ENCODE results near the gene PRXL2A. TPM values are rescaled to one million over a fixed set of nuclear protein-coding genes. Genes with fewer than 3 reads are reported as not detected.

Gene PRXL2A
- total RNA-seq, 2 experiments from 2014 or later = 3.9 to 4.6 TPM

- Mint-ChIP-seq H3K4me3 (no peak overlapping the region), H3K27ac (no peak overlapping the region), H3K27me3 (no peaks in the 10 kb centered on the region), H3K4me1 (ENCODE audit: low read depth) (no peaks in the 10 kb centered on the region), H3K36me3 (ENCODE audit: low read depth) (peaks cover 58% of the 10 kb centered on the region), H3K9me3 (no peaks in the 10 kb centered on the region)
- no peak for DNase-seq
- intact Hi-C loops (cut with DNase I, micrococcal nuclease) = no loop called here
- Histone ChIP-seq H3K4me1 (ENCODE audit: insufficient read depth, low read length) (no peaks in the 10 kb centered on the region), H3K9me3 (ENCODE audit: control insufficient read depth in 1 of 2, insufficient read depth in 1 of 2, low read length in 2 of 2) (no peaks in the 10 kb centered on the region), H3K4me3 (ENCODE audit: low read length) (no peak overlapping the region), H3K27me3 (ENCODE audit: control insufficient read depth in 1 of 2, insufficient read depth in 2 of 2, low read length in 2 of 2) (no peaks in the 10 kb centered on the region), H3K27ac (ENCODE audit: low read depth in 1 of 2, low read length in 2 of 2) (no peak overlapping the region), H3K36me3 (ENCODE audit: insufficient read depth, low read length) (peaks cover 4% of the 10 kb centered on the region)
- no peak for ATAC-seq (ENCODE audit: poor library complexity)
- CTCF ChIA-PET = no interaction called here
- TF ChIP-seq CTCF (IDR thresholded peaks at IDR 0.05) = no peak
- POLR2A ChIA-PET = no interaction called here
Observed at GRCh38 chr10:80427541-80427940, 19.2 kb downstream of the PRXL2A start.

GRCh38 chr10:80429521-80429973 lies 21.2 kb downstream of the PRXL2A start:
- Histone ChIP-seq H3K4me3 (ENCODE audit: low read length) (no peak overlapping the region), H3K4me1 (ENCODE audit: insufficient read depth, low read length) (no peaks in the 10 kb centered on the region), H3K27me3 (ENCODE audit: control insufficient read depth in 1 of 2, insufficient read depth in 2 of 2, low read length in 2 of 2) (no peaks in the 10 kb centered on the region), H3K36me3 (ENCODE audit: insufficient read depth, low read length) (no peaks in the 10 kb centered on the region), H3K27ac (ENCODE audit: low read depth in 1 of 2, low read length in 2 of 2) (no peak overlapping the region), H3K9me3 (ENCODE audit: control insufficient read depth in 1 of 2, insufficient read depth in 1 of 2, low read length in 2 of 2) (no peaks in the 10 kb centered on the region)
- TF ChIP-seq CTCF (IDR thresholded peaks at IDR 0.05) = no peak
- Mint-ChIP-seq H3K27me3 (no peaks in the 10 kb centered on the region), H3K9me3 (no peaks in the 10 kb centered on the region), H3K36me3 (ENCODE audit: low read depth) (peaks cover 53% of the 10 kb centered on the region), H3K4me3 (no peak overlapping the region), H3K4me1 (ENCODE audit: low read depth) (no peaks in the 10 kb centered on the region), H3K27ac (no peak overlapping the region)
- DNase-seq (peak in 1 of 14 experiments; percentile 41), ATAC-seq (ENCODE audit: poor library complexity) (no peak)
- intact Hi-C loops (cut with DNase I, micrococcal nuclease) = no loop called here
- ChIA-PET POLR2A (no interaction called here), CTCF (no interaction called here)

- Mint-ChIP-seq H3K9me3 (no peaks in the 10 kb centered on the region), H3K27ac (no peak overlapping the region), H3K27me3 (no peaks in the 10 kb centered on the region), H3K4me3 (no peak overlapping the region), H3K4me1 (ENCODE audit: low read depth) (no peaks in the 10 kb centered on the region), H3K36me3 (ENCODE audit: low read depth) (peaks cover 23% of the 10 kb centered on the region)
- no peak for ATAC-seq (ENCODE audit: poor library complexity)
- no peaks in the 10 kb centered on the region for H3K4me1 ChIP-seq (ENCODE audit: insufficient read depth, low read length)
- POLR2A ChIA-PET = no interaction called here
- intact Hi-C loops (cut with DNase I, micrococcal nuclease) = no loop called here
- H3K36me3 ChIP-seq (ENCODE audit: insufficient read depth, low read length) = no peaks in the 10 kb centered on the region
- no peak overlapping the region for H3K4me3 ChIP-seq (ENCODE audit: low read length)
- DNase-seq = no peak
- H3K27me3 ChIP-seq (ENCODE audit: control insufficient read depth in 1 of 2, insufficient read depth in 2 of 2, low read length in 2 of 2) = no peaks in the 10 kb centered on the region
- no peak for TF ChIP-seq CTCF (IDR thresholded peaks at IDR 0.05)
- H3K27ac ChIP-seq (ENCODE audit: low read depth in 1 of 2, low read length in 2 of 2) = no peak overlapping the region
- no peaks in the 10 kb centered on the region for H3K9me3 ChIP-seq (ENCODE audit: control insufficient read depth in 1 of 2, insufficient read depth in 1 of 2, low read length in 2 of 2)
- CTCF ChIA-PET = interaction anchor here (0.6 kb wide), 1 partner anchor 11 kb away, joined by 4 read pairs; no protein-coding TSS in a partner anchor
Observed at GRCh38 chr10:80433134-80433533, 24.8 kb downstream of the PRXL2A start.

Data from CD4-positive, alpha-beta T cell (primary cell).